Subcutaneous adipose tissue (tissue), 4 donors: ENCODE measurements around the gene TOMM5. TPM values are rescaled to one million over a fixed set of nuclear protein-coding genes. Genes with fewer than 3 reads are reported as not detected.

ENCODE experiments used
- CTCF ChIP-seq: fragments of 450-650 bp; IDR thresholded peaks from one replicate; pipeline ENCODE4 v1.5.1; 2016; ENCODE audit warnings: low read depth, mild to moderate bottlenecking, control low read depth, antibody characterized with exemption, moderate library complexity
- total RNA-seq, 4 donors: library from RNA; depleted of rRNA; stranded (reverse); fragments of >200 nt; gene quantifications; one replicate each; pipeline ENCODE4 v1.1.0, GENCODE V29; 2016

TOMM5 gene
- total RNA-seq, 4 donors from 2014 or later = 58.4 to 113 (median 65.9) TPM

GRCh38 chr9:37622462-37622861 lies 30.1 kb upstream of the TOMM5 start:
- no peak for TF ChIP-seq CTCF

- no peak for TF ChIP-seq CTCF
These were observed 29.1 kb upstream of the TOMM5 start for GRCh38 chr9:37621273-37622121.

GRCh38 chr9:37620396-37620795 lies 28.0 kb upstream of the TOMM5 start:
- TF ChIP-seq CTCF = no peak

- no peak for TF ChIP-seq CTCF
These were observed 27.4 kb upstream of the TOMM5 start for GRCh38 chr9:37619806-37620205.

- no peak for TF ChIP-seq CTCF
These were observed 26.4 kb upstream of the TOMM5 start for GRCh38 chr9:37618817-37619216.

GRCh38 chr9:37617832-37618231 lies 25.4 kb upstream of the TOMM5 start:
- no peak for TF ChIP-seq CTCF

- no peak for TF ChIP-seq CTCF
These were observed 24.8 kb upstream of the TOMM5 start for GRCh38 chr9:37617161-37617560.
